H9 (cell line): Measurements from ENCODE around the gene FRK. TPM values are rescaled to one million over a fixed set of nuclear protein-coding genes. Genes with fewer than 3 reads are reported as not detected.

Source experiments
- DNase-seq: peaks from one replicate; pipeline ENCODE4 v3.0.0-alpha.2; 2017
- H2AFZ ChIP-seq: one replicate; pipeline ENCODE4 v1.6.1; 2013; ENCODE audit warnings: mild to moderate bottlenecking, low read length, control low read depth, moderate library complexity
- H2AK5ac ChIP-seq: 2 replicates; pipeline ENCODE4 v1.6.1; 2013; ENCODE audit warnings: low read length, control low read depth, mixed read lengths; ENCODE audit not compliant: insufficient read length
- H2BK120ac ChIP-seq: one replicate; pipeline ENCODE4 v1.6.1; 2013; ENCODE audit warnings: low read depth, mild to moderate bottlenecking, low read length, control low read depth, inconsistent platforms; ENCODE audit not compliant: poor library complexity, severe bottlenecking
- H2BK12ac ChIP-seq: 2 replicates; pipeline ENCODE4 v1.6.1; 2013; ENCODE audit warnings: low read length, control low read depth, mixed read lengths, low read depth; ENCODE audit not compliant: insufficient read length
- H2BK15ac ChIP-seq: 2 replicates; pipeline ENCODE4 v1.6.1; 2013; ENCODE audit warnings: low read depth, low read length, control low read depth
- H2BK20ac ChIP-seq: one replicate; pipeline ENCODE4 v1.6.1; 2013; ENCODE audit warnings: low read depth, mild to moderate bottlenecking, low read length, control low read depth, inconsistent platforms; ENCODE audit not compliant: poor library complexity, severe bottlenecking
- H2BK5ac ChIP-seq: 2 replicates; pipeline ENCODE4 v1.6.1; 2013; ENCODE audit warnings: low read length, control low read depth, mixed read lengths; ENCODE audit not compliant: insufficient read length
- H3K14ac ChIP-seq: 2 replicates; pipeline ENCODE4 v1.6.1; 2013; ENCODE audit warnings: low read length, control low read depth; ENCODE audit not compliant: insufficient read depth
- H3K18ac ChIP-seq: 2 replicates; pipeline ENCODE4 v1.6.1; 2013; ENCODE audit warnings: low read depth, mild to moderate bottlenecking, mixed read lengths, low read length, control low read depth; ENCODE audit not compliant: insufficient read length
- H3K23ac ChIP-seq: 2 replicates; pipeline ENCODE4 v1.6.1; 2013; ENCODE audit warnings: low read length, control low read depth, mixed read lengths, low read depth; ENCODE audit not compliant: insufficient read length
- H3K23me2 ChIP-seq: 2 replicates; pipeline ENCODE4 v1.6.1; 2013; ENCODE audit warnings: low read depth, mild to moderate bottlenecking, mixed read lengths, low read length, control low read depth; ENCODE audit not compliant: insufficient read length, poor library complexity, severe bottlenecking
- H3K27ac ChIP-seq: 2 replicates; pipeline ENCODE4 v1.5.1; 2013; ENCODE audit warnings: low read length, control low read depth, mixed read lengths, low read depth; ENCODE audit not compliant: insufficient read length
- H3K27me3 ChIP-seq: 2 replicates; pipeline ENCODE4 v1.6.1; 2013; ENCODE audit warnings: low read length, control low read depth, inconsistent platforms; ENCODE audit not compliant: insufficient read depth
- H3K4ac ChIP-seq: 2 replicates; pipeline ENCODE4 v1.6.1; 2013; ENCODE audit warnings: low read depth, mild to moderate bottlenecking, control low read depth, inconsistent platforms, low read length, moderate library complexity
- H3K4me1 ChIP-seq: 2 replicates; pipeline ENCODE4 v1.6.1; 2013; ENCODE audit warnings: low read length, control low read depth, inconsistent platforms; ENCODE audit not compliant: insufficient read depth
- H3K4me2 ChIP-seq: 2 replicates; pipeline ENCODE4 v1.6.1; 2013; ENCODE audit warnings: low read length, control low read depth, mixed read lengths; ENCODE audit not compliant: insufficient read length, insufficient read depth
- H3K56ac ChIP-seq: 2 replicates; pipeline ENCODE4 v1.6.1; 2013; ENCODE audit warnings: low read depth, mild to moderate bottlenecking, mixed read lengths, low read length, control low read depth; ENCODE audit not compliant: insufficient read length
- H3K79me1 ChIP-seq: 2 replicates; pipeline ENCODE4 v1.6.1; 2013; ENCODE audit warnings: low read depth, mild to moderate bottlenecking, moderate library complexity, low read length, control low read depth, inconsistent platforms; ENCODE audit not compliant: insufficient read depth, poor library complexity, severe bottlenecking
- H3K79me2 ChIP-seq: 2 replicates; pipeline ENCODE4 v1.6.1; 2013; ENCODE audit warnings: low read length, control low read depth, inconsistent platforms; ENCODE audit not compliant: insufficient read depth
- H3K9ac ChIP-seq: 2 replicates; pipeline ENCODE4 v1.6.1; 2013; ENCODE audit warnings: low read length, control low read depth, mixed read lengths; ENCODE audit not compliant: insufficient read length; ENCODE audit errors: extremely low read depth
- H3K9me3 ChIP-seq: one replicate; pipeline ENCODE4 v1.6.1; 2013; ENCODE audit warnings: low read depth, low read length, inconsistent platforms; ENCODE audit not compliant: control insufficient read depth
- H3T11ph ChIP-seq: one replicate; pipeline ENCODE4 v1.6.1; 2013; ENCODE audit warnings: mild to moderate bottlenecking, low read length, control low read depth, inconsistent platforms
- H4K20me1 ChIP-seq: one replicate; pipeline ENCODE4 v1.6.1; 2013; ENCODE audit not compliant: control insufficient read depth, insufficient read length, insufficient read depth
- H4K5ac ChIP-seq: 2 replicates; pipeline ENCODE4 v1.6.1; 2013; ENCODE audit warnings: low read depth, mild to moderate bottlenecking, mixed read lengths, low read length, control low read depth; ENCODE audit not compliant: insufficient read length
- H4K8ac ChIP-seq: replicated peaks from 2 replicates; pipeline ENCODE4 v1.6.1; 2013; ENCODE audit warnings: low read length, control low read depth, mixed read lengths, low read depth; ENCODE audit not compliant: insufficient read length
- H4K91ac ChIP-seq: 2 replicates; pipeline ENCODE4 v1.6.1; 2013; ENCODE audit warnings: low read depth, mild to moderate bottlenecking, moderate library complexity, mixed read lengths, low read length, control low read depth; ENCODE audit not compliant: insufficient read length
- H3K27ac Mint-ChIP-seq, 3 experiments: 2 replicates in 2 of 3; 3 replicates in 1 of 3; pipeline ENCODE4 v1.8.0; 2020 to 2021; ENCODE audit warnings: mixed read lengths in 3 of 3, mild to moderate bottlenecking in 1 of 3, moderate library complexity in 1 of 3
- H3K27me3 Mint-ChIP-seq: 2 replicates; pipeline ENCODE4 v1.8.0; 2021; ENCODE audit warnings: low read depth, mild to moderate bottlenecking, moderate library complexity, mixed read lengths
- H3K36me3 Mint-ChIP-seq, 3 experiments: 2 replicates in 2 of 3; 3 replicates in 1 of 3; pipeline ENCODE4 v1.8.0; 2020 to 2021; ENCODE audit warnings: low read depth in 3 of 3, mixed read lengths in 3 of 3; ENCODE audit not compliant: insufficient read depth in 1 of 3
- H3K4me1 Mint-ChIP-seq, 2 experiments: 2 replicates each; pipeline ENCODE4 v1.8.0; 2020; ENCODE audit warnings: mixed read lengths in 2 of 2
- H3K4me3 Mint-ChIP-seq, 2 experiments: 2 replicates in 1 of 2; 3 replicates in 1 of 2; pipeline ENCODE4 v1.8.0; 2020 to 2021; ENCODE audit warnings: mild to moderate bottlenecking in 2 of 2, mixed read lengths in 2 of 2, moderate library complexity in 1 of 2
- H3K9me3 Mint-ChIP-seq, 2 experiments: 2 replicates in 1 of 2; 3 replicates in 1 of 2; pipeline ENCODE4 v1.8.0; 2020; ENCODE audit warnings: mild to moderate bottlenecking in 2 of 2, mixed read lengths in 2 of 2, moderate library complexity in 1 of 2
- WGBS: extraction: QIAGEN DNeasy Blood & Tissue Kit; methylation state at CpG from one replicate; pipeline ENCODE4 v1.1.7; 2013; ENCODE audit warnings: missing lambda C conversion rate, low lambda C conversion rate, mixed read lengths; ENCODE audit not compliant: insufficient read length; ENCODE audit errors: extremely low coverage; 5-methylcytosine and 5-hydroxymethylcytosine counted together
- total RNA-seq: library from RNA; stranded (reverse); gene quantifications from 2 replicates; pipeline ENCODE4 v1.2.1, GENCODE V29; 2021
- TF ChIP-seq, protein P1 (sequence below): fragments of 200-600 bp; sonication (generic); conservative IDR thresholded peaks from 3 replicates; pipeline ENCODE4 v1.8.0; 2021; ENCODE audit warnings: antibody characterized with exemption, mild to moderate bottlenecking

FRK gene
- total RNA-seq, 1 experiment from 2014 or later = 0.15 TPM

DNA sequence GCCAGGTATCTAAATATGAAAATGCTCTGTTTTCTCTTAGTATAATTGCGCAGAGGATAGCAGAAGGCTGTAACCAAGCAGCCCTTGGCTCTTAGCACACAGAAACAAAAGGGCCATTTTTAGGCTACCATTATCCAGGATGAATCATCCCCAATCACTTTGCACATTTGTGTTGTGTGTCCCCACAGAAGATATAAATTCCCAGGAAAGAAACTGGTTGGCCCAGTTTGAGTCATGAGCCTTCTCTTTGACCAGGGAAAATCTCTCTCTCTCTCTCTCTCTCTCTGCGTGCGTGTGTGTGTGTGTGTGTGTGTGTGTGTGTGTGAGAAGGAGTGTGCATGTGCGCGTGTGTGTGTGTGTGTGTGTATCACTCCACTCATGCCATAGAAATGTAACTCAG is 178.5 kb downstream of the FRK start:
- Histone ChIP-seq H2BK5ac (no peak overlapping the region), H3K9ac (no peak overlapping the region), H2BK120ac (no peak overlapping the region), H2BK12ac (no peak overlapping the region), H3K27ac (no peak overlapping the region), H2BK20ac (no peak overlapping the region), H4K91ac (no peak overlapping the region), H3K4me1 (no peaks in the 10 kb centered on the region), H3K79me1 (no peaks in the 10 kb centered on the region), H4K5ac (no peak overlapping the region), H2AFZ (no peak overlapping the region), H2AK5ac (no peak overlapping the region), H2BK15ac (no peak overlapping the region), H3K79me2 (no peaks in the 10 kb centered on the region), H3K14ac (no peak overlapping the region), H3K9me3 (no peaks in the 10 kb centered on the region), H3K23ac (no peak overlapping the region), H3T11ph (no peak overlapping the region), H3K56ac (no peak overlapping the region), H4K8ac (no peak overlapping the region), H3K4ac (no peak overlapping the region), H4K20me1 (no peaks in the 10 kb centered on the region), H3K4me2 (no peak overlapping the region), H3K23me2 (no peaks in the 10 kb centered on the region), H3K27me3 (no peaks in the 10 kb centered on the region), H3K18ac (no peak overlapping the region)
- no CpG with 5 or more reads among the region's 5 CpGs for WGBS
- Mint-ChIP-seq H3K27me3 (no peaks in the 10 kb centered on the region), H3K4me1 (no peaks in the 10 kb centered on the region), H3K27ac (no peak overlapping the region; a peak in 1 of 7 replicates), H3K9me3 (no peaks in the 10 kb centered on the region), H3K36me3 (no peaks in the 10 kb centered on the region), H3K4me3 (no peak overlapping the region)
- no peak for DNase-seq
- TF ChIP-seq, protein P1, sequence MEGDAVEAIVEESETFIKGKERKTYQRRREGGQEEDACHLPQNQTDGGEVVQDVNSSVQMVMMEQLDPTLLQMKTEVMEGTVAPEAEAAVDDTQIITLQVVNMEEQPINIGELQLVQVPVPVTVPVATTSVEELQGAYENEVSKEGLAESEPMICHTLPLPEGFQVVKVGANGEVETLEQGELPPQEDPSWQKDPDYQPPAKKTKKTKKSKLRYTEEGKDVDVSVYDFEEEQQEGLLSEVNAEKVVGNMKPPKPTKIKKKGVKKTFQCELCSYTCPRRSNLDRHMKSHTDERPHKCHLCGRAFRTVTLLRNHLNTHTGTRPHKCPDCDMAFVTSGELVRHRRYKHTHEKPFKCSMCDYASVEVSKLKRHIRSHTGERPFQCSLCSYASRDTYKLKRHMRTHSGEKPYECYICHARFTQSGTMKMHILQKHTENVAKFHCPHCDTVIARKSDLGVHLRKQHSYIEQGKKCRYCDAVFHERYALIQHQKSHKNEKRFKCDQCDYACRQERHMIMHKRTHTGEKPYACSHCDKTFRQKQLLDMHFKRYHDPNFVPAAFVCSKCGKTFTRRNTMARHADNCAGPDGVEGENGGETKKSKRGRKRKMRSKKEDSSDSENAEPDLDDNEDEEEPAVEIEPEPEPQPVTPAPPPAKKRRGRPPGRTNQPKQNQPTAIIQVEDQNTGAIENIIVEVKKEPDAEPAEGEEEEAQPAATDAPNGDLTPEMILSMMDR = no peak

Other genes with a start within 250 kb of the FRK start
- 54.2 and 64.9 TPM in 2 replicates for gene NT5DC1, start 40.0 kb upstream of the FRK start, total RNA-seq
- not detected in 2 replicates for gene COL10A1, start 65.2 kb upstream of the FRK start, total RNA-seq
- 18.9 and 19.0 TPM in 2 replicates for gene TSPYL4, start 193.2 kb upstream of the FRK start, total RNA-seq
- gene TSPYL1, start 219.0 kb upstream of the FRK start, total RNA-seq = 75.3 and 76.8 TPM in 2 replicates